ENCODE measurements around the gene GPR132.
A peak's percentile ranks its signal among the peaks of the same experiment; 100 is the strongest.

The GPR132 gene

GRCh38 chr14:105059925-105060565, 5.2 kb downstream of the GPR132 start:
- no peak for DNase-seq

GRCh38 chr14:105059035-105059924, 6.0 kb downstream of the GPR132 start:
- DNase-seq = no peak

- no peak for DNase-seq
Measured at GRCh38 chr14:105058521-105059034, 6.7 kb downstream of the GPR132 start.

DNA sequence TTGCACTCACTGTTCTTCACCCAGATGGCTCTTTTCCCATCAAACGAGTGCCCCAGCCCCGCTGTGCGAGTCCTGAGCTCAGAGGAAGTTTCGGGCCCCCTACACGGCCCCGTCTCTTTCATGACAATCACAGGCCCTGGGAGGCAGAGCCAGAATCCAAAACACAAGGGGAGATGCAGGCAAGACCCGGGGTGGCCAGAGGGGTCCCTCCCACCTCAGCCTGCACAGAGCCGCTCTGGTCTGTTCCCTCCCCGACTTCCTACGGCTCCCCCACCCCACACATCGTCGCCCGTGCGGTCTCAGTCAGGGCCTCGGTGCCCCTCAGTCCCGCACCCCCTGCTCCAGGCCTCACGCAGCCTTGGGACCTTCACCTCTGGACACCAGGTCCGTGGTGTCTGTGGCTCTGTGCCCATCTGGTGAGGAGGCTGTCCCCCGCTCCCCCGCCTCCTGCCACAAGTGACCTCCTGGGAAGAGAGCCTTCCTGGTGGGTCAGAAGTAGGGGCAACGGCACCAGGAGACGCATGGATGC, 8.9 kb downstream of the GPR132 start:
- no peak for DNase-seq

- DNase-seq = no peak
Measured at GRCh38 chr14:105055736-105056302, 9.4 kb downstream of the GPR132 start.

GRCh38 chr14:105055334-105055733, 9.9 kb downstream of the GPR132 start:
- no peak for DNase-seq

DNA sequence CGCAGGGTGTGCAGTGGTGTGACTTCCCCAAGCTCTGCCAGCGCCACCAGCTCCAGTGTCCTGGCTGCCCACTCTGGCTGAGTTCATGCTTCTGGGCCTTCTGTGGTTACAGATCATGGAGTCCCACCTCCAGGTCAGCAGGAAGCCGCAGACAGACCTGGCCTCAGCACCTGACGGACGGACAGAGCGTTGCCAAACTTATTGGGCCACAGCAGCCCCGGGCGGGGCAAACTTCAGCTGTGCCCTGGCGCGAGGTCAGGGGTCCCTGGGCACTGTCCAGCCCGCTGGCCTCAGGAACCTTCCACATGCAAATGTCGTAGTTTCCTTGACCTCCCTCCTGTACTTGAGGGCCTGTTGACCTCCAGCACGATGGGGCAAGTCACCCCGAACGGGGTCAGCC, 11.2 kb downstream of the GPR132 start:
- DNase-seq = no peak

GRCh38 chr14:105053421-105053820, 11.8 kb downstream of the GPR132 start:
- no peak for DNase-seq

DNA sequence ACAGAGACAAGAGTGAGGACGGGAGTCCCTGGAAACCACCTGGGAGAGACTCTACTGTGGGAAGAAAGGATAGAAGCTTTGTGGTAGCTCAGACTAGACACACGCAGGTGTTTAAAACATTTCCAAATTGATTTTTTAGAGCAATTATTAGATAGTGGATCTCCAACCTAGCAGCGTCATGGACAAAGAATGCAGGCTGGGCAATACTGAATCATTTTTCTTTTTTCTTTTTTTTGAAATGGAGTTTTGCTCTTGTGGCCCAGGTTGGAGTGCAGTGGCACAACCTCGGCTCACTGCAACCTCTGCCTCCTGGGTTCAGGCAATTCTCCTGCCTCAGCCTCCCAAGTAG, 13.1 kb downstream of the GPR132 start:
- no peak for DNase-seq

DNA sequence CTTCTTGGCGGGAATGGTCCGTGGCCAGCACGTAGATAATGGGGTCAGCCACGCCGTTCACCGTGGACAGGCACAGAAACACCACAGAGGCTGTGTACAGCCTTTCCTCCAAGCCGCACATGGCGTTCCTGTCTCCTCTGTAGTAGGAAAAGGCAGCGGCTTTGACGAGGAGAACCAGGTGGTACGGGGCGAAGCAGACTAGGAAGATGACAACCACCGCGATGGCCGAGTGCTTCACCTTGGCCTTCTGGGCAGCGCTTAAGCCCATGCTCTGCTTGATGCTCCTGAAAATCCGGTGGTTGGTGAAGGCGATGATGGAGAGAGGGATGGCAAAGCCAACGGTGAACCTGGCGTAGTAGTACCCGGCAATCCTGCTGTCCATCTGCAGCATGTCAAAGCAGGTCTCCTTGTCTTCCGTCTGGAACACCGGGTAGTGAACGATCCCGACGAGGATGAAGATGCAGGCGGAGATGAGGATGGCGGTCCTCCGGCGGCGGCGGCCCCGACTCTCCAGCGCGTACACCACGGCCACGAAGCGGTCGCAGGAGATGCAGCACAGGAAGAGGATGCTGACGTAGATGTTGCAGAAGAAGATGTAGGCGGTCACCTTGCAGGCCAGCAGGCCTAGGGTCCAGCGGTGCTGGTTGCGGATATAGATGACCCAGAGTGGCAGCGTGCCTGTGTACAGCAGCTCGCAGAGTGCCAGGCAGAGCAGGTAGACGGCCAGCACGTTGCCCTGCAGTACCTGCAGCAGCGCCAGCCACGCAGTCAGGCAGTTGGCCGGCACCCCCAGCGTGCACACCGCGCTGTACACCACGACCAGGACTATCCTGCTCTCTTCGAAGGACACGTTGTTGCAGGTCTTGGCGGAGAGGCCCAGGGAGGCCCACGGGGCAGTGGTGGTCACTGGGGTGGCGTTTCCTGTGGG, 13.8 kb downstream of the GPR132 start:
- no peak for DNase-seq

DNA sequence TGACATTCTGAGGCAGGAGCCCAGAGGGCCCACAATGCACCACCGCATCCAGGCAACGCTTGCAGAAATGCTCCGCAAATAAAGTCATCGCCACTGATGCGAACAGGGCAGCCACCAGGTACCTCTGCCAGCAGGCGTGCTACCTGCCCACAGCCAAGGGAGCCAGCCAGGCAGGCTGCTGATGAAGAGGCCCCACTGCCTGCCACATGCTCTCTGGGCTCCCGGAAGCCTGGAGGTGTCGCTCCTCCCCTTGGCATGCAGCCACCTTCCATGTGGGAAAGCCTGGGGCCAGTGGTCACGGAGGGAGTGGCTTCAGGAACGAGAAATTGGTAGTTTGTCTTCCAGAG, 14.7 kb downstream of the GPR132 start:
- peak in 1 of 2 experiments; percentile 13 for DNase-seq

DNA sequence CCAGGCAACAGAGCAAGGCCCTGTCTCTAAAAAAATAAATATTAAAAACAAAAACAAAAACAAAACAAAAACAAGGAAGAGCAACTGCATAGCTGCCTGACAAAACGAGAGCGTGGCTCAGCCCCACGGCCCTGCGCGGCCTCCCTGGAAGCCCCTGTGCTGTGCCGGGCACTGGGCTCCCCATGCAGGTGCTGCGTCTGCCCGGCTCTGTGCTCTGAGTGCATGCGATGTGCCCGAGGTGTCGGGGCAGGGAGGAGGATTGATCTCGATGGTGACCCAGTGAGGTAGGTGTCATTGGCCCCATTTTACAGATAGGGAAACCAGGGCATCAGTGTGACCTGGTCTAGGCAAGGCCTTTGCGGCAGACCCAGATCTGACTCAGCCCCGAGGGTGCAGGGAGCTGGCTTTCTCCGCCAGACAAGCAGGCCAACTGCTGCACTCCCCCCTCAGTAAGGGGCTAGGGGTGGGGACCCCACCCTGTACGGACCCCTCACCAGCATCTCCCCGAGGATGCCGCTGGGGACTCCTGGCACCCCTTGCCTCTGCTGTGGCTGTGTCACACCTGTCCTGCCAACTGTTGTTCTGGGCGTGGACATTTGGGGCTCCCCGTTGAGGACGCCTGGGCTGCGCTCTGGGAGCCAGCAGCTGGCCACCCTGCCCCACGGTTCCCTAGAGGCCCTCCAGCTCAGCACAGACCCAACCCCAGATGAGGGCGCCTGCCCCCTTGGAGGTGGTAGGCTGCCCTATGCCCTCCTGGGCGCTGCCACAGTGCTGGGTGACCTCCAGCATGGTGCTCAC, 15.3 kb downstream of the GPR132 start:
- DNase-seq = no peak

DNA sequence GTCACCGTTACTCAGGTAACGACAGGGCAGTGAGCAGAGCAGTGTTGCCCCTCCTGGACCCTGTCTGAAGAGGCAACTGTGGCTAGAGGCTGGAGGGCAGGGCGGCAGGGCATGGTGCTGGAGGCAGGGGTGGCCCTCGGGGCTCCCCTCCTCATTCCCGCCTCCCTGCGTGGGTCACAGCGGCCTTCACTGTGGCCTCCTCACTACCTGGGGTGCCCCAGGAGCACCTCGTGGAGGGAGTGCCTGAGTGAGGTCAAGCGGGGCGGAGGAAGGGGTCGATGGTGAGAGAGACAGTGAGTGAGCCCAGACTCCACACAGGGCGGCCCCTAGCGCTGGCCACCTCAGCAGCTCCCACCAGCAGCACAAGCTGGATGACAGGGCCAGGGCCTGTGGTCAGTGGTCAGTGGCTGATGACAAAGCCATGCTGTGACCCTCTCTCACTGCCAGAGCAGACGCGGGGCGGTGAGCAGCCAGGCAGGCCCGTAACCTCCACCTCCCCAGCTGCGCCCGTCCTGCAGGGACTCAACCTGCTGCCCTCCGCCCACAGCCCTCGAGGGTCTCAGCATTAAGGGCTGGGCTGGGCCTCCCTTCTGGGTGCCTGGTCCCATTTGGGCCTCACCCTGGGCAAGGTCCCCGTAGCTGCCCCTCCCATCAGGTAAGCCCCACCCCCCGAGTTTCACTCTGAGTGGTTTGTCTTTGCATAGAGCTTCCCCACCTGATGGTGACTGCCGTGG, 17.8 kb downstream of the GPR132 start:
- no peak for DNase-seq

DNA sequence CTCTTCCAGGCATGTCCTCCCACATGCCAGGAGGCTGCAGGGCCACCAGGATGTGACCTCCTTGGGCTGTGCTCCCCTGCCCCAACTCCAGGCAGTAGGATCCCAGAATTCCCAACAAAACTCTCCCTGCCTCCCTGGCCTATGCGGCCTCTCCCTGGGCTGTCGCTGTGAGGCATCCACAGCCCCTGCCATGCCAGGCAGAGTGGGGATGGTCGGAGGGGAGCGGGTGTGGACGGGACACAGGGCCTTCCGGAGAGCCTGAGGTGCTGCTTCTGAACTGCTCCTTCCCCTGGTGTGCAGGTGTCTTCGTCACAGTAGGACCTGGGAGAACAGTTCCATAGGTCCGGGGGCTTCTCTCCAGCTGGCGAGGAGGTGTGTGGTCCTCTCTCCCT, 18.3 kb downstream of the GPR132 start:
- no peak for DNase-seq

GRCh38 chr14:105045710-105046326, 19.4 kb downstream of the GPR132 start:
- peak; percentile 71 to 77 for DNase-seq

DNA sequence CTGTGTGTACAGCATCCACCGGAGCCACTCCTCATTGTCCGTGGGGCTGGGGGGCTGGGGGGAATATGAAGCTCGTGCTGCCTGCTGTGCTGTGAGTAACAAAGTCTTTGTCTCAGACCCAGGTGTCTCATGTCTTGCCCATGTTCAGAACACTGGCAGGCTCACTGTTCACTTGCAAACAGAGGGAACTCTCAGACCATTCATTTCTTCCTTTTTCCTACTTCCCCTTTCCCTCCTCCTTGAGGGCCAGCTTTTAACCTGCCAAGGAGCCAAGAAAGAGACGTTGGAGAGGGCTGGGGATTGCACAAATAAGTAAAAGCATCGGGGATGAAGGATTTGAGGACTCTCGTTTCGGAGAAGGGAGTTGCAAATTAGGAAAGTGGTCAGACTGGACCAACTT, 21.6 kb downstream of the GPR132 start:
- no peak for DNase-seq

DNA sequence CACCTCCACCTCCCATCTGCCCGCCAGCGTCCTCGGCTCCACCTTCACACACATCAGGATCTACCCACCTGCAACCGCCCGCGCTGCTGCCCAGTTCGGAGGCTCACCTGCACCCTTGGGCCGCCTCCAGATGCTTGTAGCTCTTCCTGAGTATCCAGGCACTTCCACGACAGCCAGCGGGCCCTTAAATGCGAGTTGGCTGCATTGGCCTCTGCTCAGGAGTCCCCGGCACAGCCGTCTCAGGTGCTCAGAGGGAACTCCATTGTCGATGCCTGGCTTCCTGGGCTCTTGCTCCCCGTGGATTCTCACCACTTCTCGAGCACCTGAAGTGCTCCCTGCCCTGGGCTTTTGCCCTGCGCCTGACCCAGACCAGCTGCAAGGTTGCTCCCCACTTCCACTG, 22.4 kb downstream of the GPR132 start:
- DNase-seq = no peak

- no peak for DNase-seq
Measured at GRCh38 chr14:105041841-105042765, 23.1 kb downstream of the GPR132 start.

- DNase-seq = no peak
Measured at GRCh38 chr14:105039458-105040205, 25.6 kb downstream of the GPR132 start.

Data from NCI-H187 (cell line).